B cell (primary cell): ENCODE data around the gene TFDP1.

ENCODE experiments used
- CTCF ChIP-seq: fragments of 200-600 bp; IDR thresholded peaks from one replicate; pipeline ENCODE4 v1.8.0; 2022; ENCODE audit warnings: antibody characterized with exemption, mild to moderate bottlenecking
- EZH2 ChIP-seq: IDR thresholded peaks from 2 replicates; pipeline ENCODE4 v1.6.1; 2012; ENCODE audit warnings: borderline replicate concordance, low read depth, mild to moderate bottlenecking, moderate library complexity, low read length; ENCODE audit not compliant: insufficient read depth, poor library complexity, severe bottlenecking

GRCh38 chr13:113643593-113643992 lies 59.0 kb downstream of the TFDP1 start:
- no peak for TF ChIP-seq CTCF
- no peak for TF ChIP-seq EZH2
